Cardiac ventricle fibroblast (primary cell): ENCODE measurements around the gene VSX2. TPM values are rescaled to one million over a fixed set of nuclear protein-coding genes. Genes with fewer than 3 reads are reported as not detected.

Experiments
- total RNA-seq: library from RNA; depleted of rRNA; stranded (reverse); fragments of >200 nt; gene quantifications from 2 replicates; pipeline ENCODE4 v1.2.3, GENCODE V29; 2015

VSX2 gene
- not detected in 2 replicates for total RNA-seq

DNA sequence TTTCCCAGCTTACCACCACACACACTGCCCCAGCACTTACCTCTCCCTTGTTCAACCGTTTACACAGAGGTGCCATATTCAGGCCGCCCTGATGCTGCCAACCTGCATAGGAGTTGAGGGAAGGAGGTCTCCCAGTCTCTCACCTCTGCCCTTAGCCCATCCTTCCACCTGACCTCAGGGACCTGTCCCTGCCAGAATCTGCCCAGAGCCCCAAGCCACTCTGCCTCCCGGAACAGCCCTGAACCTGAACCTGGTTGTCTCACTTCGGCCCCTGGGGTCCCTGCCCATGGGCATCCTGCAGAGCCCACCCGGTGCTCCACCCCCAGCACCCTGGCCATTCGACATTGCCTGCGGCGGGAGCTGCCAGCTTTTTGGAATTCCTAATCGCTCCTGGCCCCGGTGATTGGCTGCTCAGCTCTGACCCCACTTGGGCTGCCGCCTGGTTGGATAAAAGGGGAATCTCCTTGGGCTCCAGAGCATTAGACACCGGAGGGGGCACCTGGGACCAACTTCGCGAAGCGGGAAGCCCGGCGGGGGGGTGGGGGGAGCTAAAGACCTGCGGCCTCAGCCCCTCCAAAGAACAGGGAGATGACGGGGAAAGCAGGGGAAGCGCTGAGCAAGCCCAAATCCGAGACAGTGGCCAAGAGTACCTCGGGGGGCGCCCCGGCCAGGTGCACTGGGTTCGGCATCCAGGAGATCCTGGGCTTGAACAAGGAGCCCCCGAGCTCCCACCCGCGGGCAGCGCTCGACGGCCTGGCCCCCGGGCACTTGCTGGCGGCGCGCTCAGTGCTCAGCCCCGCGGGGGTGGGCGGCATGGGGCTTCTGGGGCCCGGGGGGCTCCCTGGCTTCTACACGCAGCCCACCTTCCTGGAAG lies at the start of gene VSX2:
Gene VSX2, plus strand, starts transcription at position 476 of the 874 bp plus-strand sequence. Its CDS starts 113 bp downstream, at position 589.

DNA sequence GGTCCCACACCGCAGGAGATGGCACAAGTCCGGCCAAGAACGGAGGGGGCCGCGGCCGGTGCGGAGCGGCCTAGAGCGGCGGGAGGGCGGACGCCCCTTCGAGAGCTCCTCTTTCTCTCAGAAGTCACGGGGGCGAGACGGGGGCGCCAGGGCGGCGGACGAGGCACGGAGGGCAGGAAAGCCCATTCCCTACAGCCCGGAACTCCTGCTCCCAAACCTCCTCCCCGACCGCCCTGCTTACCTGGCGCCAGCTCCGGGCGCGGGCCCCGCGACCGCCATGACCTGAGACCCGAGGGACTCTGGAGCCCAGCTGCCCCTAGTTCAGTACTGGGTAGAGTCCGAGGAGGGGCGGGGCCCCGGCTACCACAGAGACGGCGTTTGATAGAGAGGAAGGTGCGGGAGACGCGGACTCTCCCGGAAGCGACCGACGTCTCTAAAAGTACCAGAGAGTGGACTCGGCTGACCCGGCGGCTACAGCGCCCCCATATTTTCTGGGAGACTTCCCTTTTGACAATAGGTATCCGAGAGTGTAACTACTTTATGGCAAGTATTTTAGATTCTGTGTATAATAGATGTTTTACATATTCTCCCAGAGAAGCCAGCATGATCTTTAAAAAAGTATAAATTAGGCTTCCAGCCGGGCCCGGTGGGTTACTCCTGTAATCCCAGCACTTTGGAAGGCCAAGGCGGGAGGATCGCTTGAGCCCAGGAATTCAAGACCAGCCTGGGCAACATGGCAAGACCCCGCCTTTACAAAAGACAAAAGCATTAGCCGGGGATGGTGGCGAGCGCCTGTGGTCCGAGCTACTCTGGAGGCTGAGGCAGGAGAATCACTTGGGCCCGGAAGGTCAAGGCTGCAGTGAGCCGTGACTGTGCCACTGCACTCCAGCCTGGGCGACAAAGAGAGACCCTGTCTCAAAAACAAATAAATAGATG lies 63.7 kb downstream of the VSX2 start, which contains the start of gene ABCD4:
Gene ABCD4, minus strand, starts transcription at position 301 of the 936 bp plus-strand sequence. Its CDS starts 22 bp downstream, at position 279.

Other genes starting within 250 kb of the VSX2 start
- 5.9 and 6.1 TPM in 2 replicates for gene ENTPD5, start 220.2 kb upstream of the VSX2 start, total RNA-seq
- 5.8 and 6.2 TPM in 2 replicates for gene BBOF1, start 220.1 kb upstream of the VSX2 start, total RNA-seq
- 31.3 and 32.1 TPM in 2 replicates for gene ALDH6A1, start 155.0 kb upstream of the VSX2 start, total RNA-seq
- 4.6 and 8.5 TPM in 2 replicates for gene LIN52, start 154.5 kb upstream of the VSX2 start, total RNA-seq
- 18.8 and 24.9 TPM in 2 replicates for gene ABCD4, start 63.5 kb downstream of the VSX2 start, total RNA-seq
- gene VRTN, start 109.0 kb downstream of the VSX2 start, total RNA-seq = not detected in 2 replicates
- gene SYNDIG1L, start 186.8 kb downstream of the VSX2 start, total RNA-seq = not detected in 2 replicates